H1 (cell line): Measurements from ENCODE around the gene PPP6C. TPM values are rescaled to one million over a fixed set of nuclear protein-coding genes. Genes with fewer than 3 reads are reported as not detected.

ENCODE experiments used
- CTCF ChIA-PET: fragments of 300-600 bp; sonication (Branson Sonifier 250); formaldehyde crosslinking; loops from one replicate; lab custom pipeline; 2021; ENCODE audit not compliant: partially characterized antibody; lab: Charles Lee
- POLR2A ChIA-PET: fragments of 300-600 bp; sonication (Branson Sonifier 250); formaldehyde crosslinking; loops from one replicate; lab custom pipeline; 2021; ENCODE audit warnings: inconsistent platforms; ENCODE audit not compliant: partially characterized antibody; lab: Charles Lee
- DNase-seq, 2 experiments: peaks; one replicate each; pipeline versions ENCODE4 v3.0.0 to v3.0.0-alpha.2; 2010 to 2022; ENCODE audit warnings: low spot score in 2 of 2, low read depth in 1 of 2, mixed read lengths in 1 of 2
- FAIRE-seq: peaks from 2 replicates; lab custom pipeline; 2011; peaks lifted over from hg19 to GRCh38; lab: Jason Lieb, UNC
- H2AFZ ChIP-seq: 2 replicates; pipeline ENCODE4 v1.8.1; 2012; ENCODE audit warnings: low read length, inconsistent platforms
- H2AK5ac ChIP-seq: 2 replicates; pipeline ENCODE4 v1.6.1; 2013; ENCODE audit warnings: low read depth, low read length
- H2BK120ac ChIP-seq: replicated peaks from 2 replicates; pipeline ENCODE3; 2013; ENCODE audit warnings: low read depth, low read length, inconsistent platforms
- H2BK12ac ChIP-seq: 2 replicates; pipeline ENCODE4 v1.6.1; 2013; ENCODE audit warnings: low read depth, low read length
- H2BK15ac ChIP-seq: 2 replicates; pipeline ENCODE4 v1.6.1; 2013; ENCODE audit warnings: low read length
- H2BK20ac ChIP-seq: 2 replicates; pipeline ENCODE4 v1.6.1; 2013; ENCODE audit warnings: low read length
- H2BK5ac ChIP-seq: 2 replicates; pipeline ENCODE4 v1.6.1; 2013; ENCODE audit warnings: low read depth, low read length
- H3K14ac ChIP-seq: 2 replicates; pipeline ENCODE4 v1.6.1; 2013; ENCODE audit warnings: inconsistent platforms; ENCODE audit not compliant: insufficient read length
- H3K18ac ChIP-seq: 2 replicates; pipeline ENCODE4 v1.6.1; 2013; ENCODE audit warnings: low read length; ENCODE audit errors: extremely low read depth
- H3K23ac ChIP-seq: 2 replicates; pipeline ENCODE4 v1.6.1; 2013; ENCODE audit warnings: inconsistent platforms; ENCODE audit not compliant: insufficient read length
- H3K23me2 ChIP-seq: 2 replicates; pipeline ENCODE4 v1.6.1; 2013; ENCODE audit warnings: low read depth, low read length
- H3K27ac ChIP-seq: 2 replicates; pipeline ENCODE4 v1.6.1; 2011; ENCODE audit warnings: low read depth, low read length, inconsistent platforms
- H3K27me3 ChIP-seq, 4 experiments: replicated peaks in 1 of 4; 1 replicate in 1 of 4; 2 replicates in 3 of 4; pipeline versions ENCODE4 v1.6.1 to v1.8.1; 2011 to 2013; ENCODE audit warnings: low read length in 3 of 4, mild to moderate bottlenecking in 3 of 4, inconsistent platforms in 2 of 4, mixed read lengths in 2 of 4, moderate library complexity in 1 of 4; ENCODE audit not compliant: control insufficient read depth in 3 of 4, insufficient read depth in 3 of 4; ENCODE audit errors: extremely low read depth in 1 of 4
- H3K36me3 ChIP-seq, 4 experiments: 2 replicates each; pipeline versions ENCODE4 v1.6.1 to v1.8.1; 2011 to 2013; ENCODE audit warnings: mild to moderate bottlenecking in 4 of 4, low read length in 3 of 4, moderate library complexity in 2 of 4, control low read depth in 1 of 4, inconsistent platforms in 1 of 4; ENCODE audit not compliant: insufficient read depth in 4 of 4, control insufficient read depth in 2 of 4
- H3K4ac ChIP-seq: replicated peaks from 2 replicates; pipeline ENCODE3; 2013; ENCODE audit warnings: low read length, low read depth, mixed read lengths, inconsistent platforms; ENCODE audit not compliant: insufficient read length
- H3K4me1 ChIP-seq, 4 experiments: replicated peaks in 1 of 4; 1 replicate in 1 of 4; 2 replicates in 3 of 4; pipeline versions ENCODE4 v1.6.1 to v1.8.1; 2011 to 2013; ENCODE audit warnings: low read length in 3 of 4, inconsistent platforms in 2 of 4, mixed read lengths in 1 of 4; ENCODE audit not compliant: insufficient read depth in 4 of 4, control insufficient read depth in 3 of 4
- H3K4me2 ChIP-seq, 2 experiments: 2 replicates each; pipeline versions ENCODE4 v1.6.1 to v1.8.1; 2011 to 2013; ENCODE audit warnings: low read depth in 2 of 2, low read length in 2 of 2, control low read depth in 1 of 2, inconsistent platforms in 1 of 2, mild to moderate bottlenecking in 1 of 2; ENCODE audit not compliant: insufficient read depth in 1 of 2
- H3K4me3 ChIP-seq, 4 experiments: fragments of 200-600, 300-600 bp in 1 of 4; sonication (generic), shearing (Covaris generic), sonication (Bioruptor Twin) in 1 of 4; 2 replicates each; pipeline versions ENCODE4 v1.5.1 to v1.8.1; 2011 to 2016; ENCODE audit warnings: low read length in 4 of 4, low read depth in 3 of 4, control low read depth in 2 of 4, inconsistent platforms in 2 of 4, mild to moderate bottlenecking in 2 of 4, mixed read lengths in 1 of 4, moderate library complexity in 1 of 4; ENCODE audit not compliant: insufficient read depth in 2 of 4; ENCODE audit errors: extremely low read depth in 1 of 4
- H3K56ac ChIP-seq: replicated peaks from 2 replicates; pipeline ENCODE3; 2013; ENCODE audit warnings: low read depth, mild to moderate bottlenecking, mixed read lengths, low read length, inconsistent platforms; ENCODE audit not compliant: insufficient read length
- H3K79me1 ChIP-seq: 2 replicates; pipeline ENCODE4 v1.6.1; 2013; ENCODE audit warnings: low read depth, low read length, control low read depth
- H3K79me2 ChIP-seq, 2 experiments: 2 replicates each; pipeline versions ENCODE4 v1.6.1 to v1.8.1; 2012 to 2013; ENCODE audit warnings: low read length in 2 of 2, mild to moderate bottlenecking in 2 of 2, inconsistent platforms in 1 of 2; ENCODE audit not compliant: insufficient read depth in 2 of 2, control insufficient read depth in 1 of 2
- H3K9ac ChIP-seq, 4 experiments: replicated peaks in 1 of 4; 1 replicate in 1 of 4; 2 replicates in 3 of 4; pipeline versions ENCODE4 v1.6.1 to v1.8.1; 2011 to 2013; ENCODE audit warnings: low read depth in 3 of 4, low read length in 3 of 4, control low read depth in 2 of 4, mild to moderate bottlenecking in 2 of 4, moderate library complexity in 2 of 4, inconsistent platforms in 1 of 4; ENCODE audit errors: extremely low read depth in 1 of 4
- H3K9me3 ChIP-seq, 2 experiments: 2 replicates each; pipeline versions ENCODE4 v1.6.1 to v1.8.1; 2012 to 2013; ENCODE audit warnings: mild to moderate bottlenecking in 2 of 2, moderate library complexity in 2 of 2, control low read depth in 1 of 2, inconsistent platforms in 1 of 2, low read depth in 1 of 2, low read length in 1 of 2, mixed read lengths in 1 of 2; ENCODE audit not compliant: insufficient read depth in 2 of 2
- H4K20me1 ChIP-seq, 2 experiments: replicated peaks in 1 of 2; 2 replicates each; pipeline versions ENCODE3 to v1.8.1; 2011 to 2013; ENCODE audit warnings: inconsistent platforms in 2 of 2, low read length in 2 of 2, mild to moderate bottlenecking in 1 of 2; ENCODE audit not compliant: insufficient read depth in 2 of 2, control insufficient read depth in 1 of 2
- H4K5ac ChIP-seq: 2 replicates; pipeline ENCODE4 v1.6.1; 2013; ENCODE audit warnings: low read length, low read depth, mixed read lengths, inconsistent platforms; ENCODE audit not compliant: insufficient read length
- H4K8ac ChIP-seq: 2 replicates; pipeline ENCODE4 v1.8.0; 2013; ENCODE audit warnings: mild to moderate bottlenecking, moderate library complexity, low read length, inconsistent platforms; ENCODE audit not compliant: insufficient read depth; ENCODE audit errors: extremely low read depth
- H4K91ac ChIP-seq: replicated peaks from 2 replicates; pipeline ENCODE3; 2013; ENCODE audit warnings: low read length, mixed read lengths, inconsistent platforms; ENCODE audit not compliant: insufficient read length
- BACH1 ChIP-seq: IDR thresholded peaks from 2 replicates; pipeline ENCODE4 v1.6.1; 2012; ENCODE audit warnings: low read length, improper control_type of control experiment
- CBX5 ChIP-seq: fragments of 300-800, 300-1000 bp; sonication (generic); IDR thresholded peaks from 2 replicates; pipeline ENCODE4 v1.7.1; 2016; ENCODE audit warnings: antibody characterized with exemption, low read length, low read depth
- CHD1 ChIP-seq: IDR thresholded peaks from 2 replicates; pipeline ENCODE4 v1.6.1; 2012; ENCODE audit warnings: low read depth, low read length, improper control_type of control experiment
- CHD2 ChIP-seq: IDR thresholded peaks from 2 replicates; pipeline ENCODE4 v1.6.1; 2012; ENCODE audit warnings: low read length, improper control_type of control experiment
- EGR1 ChIP-seq: IDR thresholded peaks from 2 replicates; pipeline ENCODE4 v1.6.1; 2011; ENCODE audit warnings: low read depth, low read length, borderline replicate concordance
- EP300 ChIP-seq, 2 experiments: IDR thresholded peaks; 1 replicate in 1 of 2; 2 replicates in 1 of 2; pipeline ENCODE4 v1.6.1; 2011 to 2012; ENCODE audit warnings: low read depth in 2 of 2, low read length in 2 of 2, mild to moderate bottlenecking in 2 of 2, borderline replicate concordance in 1 of 2, inconsistent platforms in 1 of 2, moderate library complexity in 1 of 2
- GTF2F1 ChIP-seq: IDR thresholded peaks from 2 replicates; pipeline ENCODE4 v1.6.1; 2012; ENCODE audit warnings: low read depth, low read length, improper control_type of control experiment, borderline replicate concordance
- MAFK ChIP-seq: IDR thresholded peaks from 2 replicates; pipeline ENCODE4 v1.6.1; 2012; ENCODE audit warnings: low read depth, mild to moderate bottlenecking, improper control_type of control experiment, low read length
- MAX ChIP-seq: IDR thresholded peaks from 2 replicates; pipeline ENCODE4 v1.6.1; 2012; ENCODE audit warnings: inconsistent platforms
- NRF1 ChIP-seq: IDR thresholded peaks from 2 replicates; pipeline ENCODE4 v1.6.1; 2011; ENCODE audit warnings: mild to moderate bottlenecking, low read depth, low read length, improper control_type of control experiment
- RAD21 ChIP-seq, 2 experiments: IDR thresholded peaks in 1 of 2; conservative IDR thresholded peaks in 1 of 2; 2 replicates each; pipeline ENCODE4 v1.6.1; 2011; ENCODE audit warnings: low read depth in 2 of 2, low read length in 2 of 2, improper control_type of control experiment in 1 of 2, inconsistent platforms in 1 of 2, mild to moderate bottlenecking in 1 of 2, moderate library complexity in 1 of 2
- RBBP5 ChIP-seq: IDR thresholded peaks from 2 replicates; pipeline ENCODE4 v1.7.1; 2012; ENCODE audit warnings: low read depth, mild to moderate bottlenecking, inconsistent platforms, low read length, moderate library complexity, borderline replicate concordance
- SIN3A ChIP-seq, 2 experiments: IDR thresholded peaks in 1 of 2; conservative IDR thresholded peaks in 1 of 2; 2 replicates each; pipeline ENCODE4 v1.6.1; 2011 to 2012; ENCODE audit warnings: low read length in 2 of 2, improper control_type of control experiment in 1 of 2, low read depth in 1 of 2, mild to moderate bottlenecking in 1 of 2
- SP2 ChIP-seq: IDR thresholded peaks from 2 replicates; pipeline ENCODE4 v1.6.1; 2012; ENCODE audit warnings: mild to moderate bottlenecking, low read length, inconsistent platforms
- SP4 ChIP-seq: IDR thresholded peaks from 2 replicates; pipeline ENCODE4 v1.6.1; 2012; ENCODE audit warnings: low read length, inconsistent platforms
- TEAD4 ChIP-seq: IDR thresholded peaks from 2 replicates; pipeline ENCODE4 v1.6.1; 2012; ENCODE audit warnings: low read depth, low read length, inconsistent platforms, mixed read lengths
- polyA plus RNA-seq, 7 experiments: library from polyadenylated mRNA; depleted of rRNA in 3 of 7; stranded (reverse) in 5 of 7; unstranded in 2 of 7; fragments of >200 nt in 5 of 7; fragments of 200-250 nt in 2 of 7; gene quantifications; 1 replicate in 5 of 7; 2 replicates in 1 of 7; 4 replicates in 1 of 7; pipeline versions ENCODE4 v1.2.1 to v1.2.3, GENCODE V29; 2011 to 2013; ENCODE audit warnings: missing spikeins in 2 of 7, mixed read lengths in 2 of 7
- total RNA-seq: library from RNA; stranded (reverse); fragmentation: NEBNext Ultra II Directional; extraction: Animal tissue kit (Norgen Biotek cat#: 25700); gene quantifications from 2 replicates; pipeline ENCODE4 v1.2.1, GENCODE V29; 2021

PPP6C gene
- total and polyA plus RNA-seq, 2 of the 8 experiments (the other 6 are each of a cell fraction or from before 2014, with no cell fraction given), result 22.8 to 52.3 TPM

GRCh38 chr9:125134976-125135375, 54.6 kb downstream of the PPP6C start:
- Histone ChIP-seq H3K14ac (no peak overlapping the region), H3K27me3 (no peaks in the 10 kb centered on the region), H2BK120ac (no peak overlapping the region), H3K18ac (no peak overlapping the region), H2BK20ac (no peak overlapping the region), H3K79me1 (peaks cover 2% of the 10 kb centered on the region; the same call in 1 of the 2 replicates), H4K8ac (no peak overlapping the region), H2AK5ac (no peak overlapping the region), H3K27ac (no peak overlapping the region), H2BK12ac (no peak overlapping the region), H2BK5ac (no peak overlapping the region), H3K56ac (no peak overlapping the region), H3K4me3 (no peak overlapping the region), H4K20me1 (peaks cover 0 to 2% of the 10 kb centered on the region in 2 experiments), H2AFZ (no peak overlapping the region), H3K4me1 (no peaks in the 10 kb centered on the region), H2BK15ac (no peak overlapping the region), H3K4ac (no peak overlapping the region), H3K23ac (no peak overlapping the region), H3K4me2 (no peak overlapping the region), H3K9me3 (no peaks in the 10 kb centered on the region), H3K36me3 (peaks cover 0 to 2% (median under 1%) of the 10 kb centered on the region in 4 experiments; a peak in 1 of 8 replicates), H3K9ac (no peak overlapping the region), H3K23me2 (no peaks in the 10 kb centered on the region), H4K5ac (no peak overlapping the region), H4K91ac (no peak overlapping the region), H3K79me2 (peaks cover 3 to 65% of the 10 kb centered on the region in 2 experiments; a peak in 3 of 4 replicates)
- DNase-seq (no peak), FAIRE-seq (no peak)
- CTCF ChIA-PET, result no interaction called here
- POLR2A ChIA-PET, result no interaction called here
- TF ChIP-seq MAX, result no peak
- TF ChIP-seq CHD2, result no peak
- TF ChIP-seq TEAD4, result no peak
- no peak for TF ChIP-seq NRF1
- TF ChIP-seq EGR1, result no peak
- no peak for TF ChIP-seq SP4
- TF ChIP-seq SP2, result no peak
- TF ChIP-seq SIN3A (conservative IDR thresholded peaks at IDR 0.05 in 1 of 2, IDR thresholded peaks at IDR 0.05 in 1 of 2; ENCODE audit: low read depth in 1 of 2, low read length in 2 of 2), result no peak
- no peak for TF ChIP-seq CBX5
- TF ChIP-seq RAD21 (IDR thresholded peaks at IDR 0.05 in 1 of 2, conservative IDR thresholded peaks at IDR 0.05 in 1 of 2; ENCODE audit: low read depth in 2 of 2, low read length in 2 of 2), result no peak
- TF ChIP-seq RBBP5, result no peak
- TF ChIP-seq CHD1, result no peak
- TF ChIP-seq EP300 (IDR thresholded peaks at IDR 0.05; ENCODE audit: borderline replicate concordance in 1 of 2, low read depth in 2 of 2, low read length in 2 of 2), result no peak
- TF ChIP-seq GTF2F1, result no peak
- no peak for TF ChIP-seq BACH1
- no peak for TF ChIP-seq MAFK
